OCI-LY7 (cell line): ENCODE data around the gene DIPK1A.

Experiments used
- CTCF ChIP-seq: fragments of 200-600 bp; sonication (generic); conservative IDR thresholded peaks from 2 replicates; pipeline ENCODE4 v1.5.1; 2014; ENCODE audit warnings: mild to moderate bottlenecking, antibody characterized with exemption, low read length, moderate library complexity, mixed read lengths
- EZH2phosphoT487 ChIP-seq: fragments of 200-600 bp; sonication (generic); IDR thresholded peaks from 2 replicates; pipeline ENCODE4 v1.6.1; 2018; ENCODE audit warnings: low read depth, borderline replicate concordance, mild to moderate bottlenecking, mixed run types, antibody characterized with exemption, low read length, moderate library complexity, mixed read lengths

DNA sequence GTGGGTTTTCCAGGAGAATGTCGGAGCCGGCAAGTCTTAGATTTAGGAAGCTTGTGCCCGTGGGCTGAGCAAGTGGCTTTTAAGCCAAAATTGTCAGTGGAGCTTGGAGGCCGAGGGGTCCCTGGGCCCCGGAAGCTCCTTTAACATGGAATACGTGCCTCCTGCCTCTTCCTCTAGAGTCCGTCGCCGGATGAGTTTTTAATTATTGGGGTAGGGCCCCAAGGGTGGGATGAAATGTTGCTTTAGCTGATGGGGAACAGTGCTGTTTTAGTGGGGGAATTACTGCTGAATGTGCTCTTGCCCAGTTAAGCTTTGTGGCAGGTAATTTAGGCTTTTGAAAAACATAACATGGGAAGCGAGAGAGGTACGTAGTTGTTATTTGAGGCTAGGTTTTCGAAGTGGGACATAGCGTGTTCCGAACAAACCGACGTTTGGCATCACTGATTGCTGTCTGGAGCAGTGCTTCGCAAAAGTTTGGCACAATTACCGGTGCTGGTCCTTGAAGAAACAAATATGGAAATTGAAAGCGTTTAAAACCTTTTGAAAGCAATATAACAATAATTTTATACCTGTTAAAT is 128.6 kb downstream of the DIPK1A start:
- TF ChIP-seq CTCF (no peak), EZH2phosphoT487 (no peak)
